GM19397 (cell line): Measurements from ENCODE around the gene RBFA.
"Not testable (repeated sequence)": the region's sequence is repeated elsewhere in the genome, so short reads cannot be mapped to it uniquely, and the experiment has no call there.

Source experiments
- ATAC-seq: cut with Tn5 transposase; IDR thresholded peaks from one replicate; pipeline ENCODE4 v1.9.1; 2021; ENCODE audit warnings: mild to moderate bottlenecking, moderate library complexity; ENCODE audit not compliant: unreplicated experiment

RBFA gene

GRCh38 chr18:80027719-80028118, 6.5 kb upstream of the RBFA start:
- ATAC-seq = not testable (repeated sequence)

- ATAC-seq = no peak
Observed at GRCh38 chr18:80029690-80030089, 4.5 kb upstream of the RBFA start.

- ATAC-seq = no peak
Observed at GRCh38 chr18:80033181-80034067, 810 bp upstream of the RBFA start.

GRCh38 chr18:80034852-80035406, 695 bp downstream of the RBFA start:
- no peak for ATAC-seq

GRCh38 chr18:80035997-80036396, 1.8 kb downstream of the RBFA start:
- ATAC-seq = no peak

- no peak for ATAC-seq
Observed at GRCh38 chr18:80037300-80037699, 3.1 kb downstream of the RBFA start.

GRCh38 chr18:80037869-80038630, 3.8 kb downstream of the RBFA start:
- no peak for ATAC-seq

GRCh38 chr18:80040515-80040914, 6.3 kb downstream of the RBFA start:
- ATAC-seq = no peak

- no peak for ATAC-seq
Observed at GRCh38 chr18:80041424-80041823, 7.2 kb downstream of the RBFA start.

- no peak for ATAC-seq
Observed at GRCh38 chr18:80042785-80043184, 8.6 kb downstream of the RBFA start.

- ATAC-seq = no peak
Observed at GRCh38 chr18:80044072-80044471, 9.8 kb downstream of the RBFA start.

- no peak for ATAC-seq
Observed at GRCh38 chr18:80046011-80046410, 11.8 kb downstream of the RBFA start.

- no peak for ATAC-seq
Observed at GRCh38 chr18:80046431-80046830, 12.2 kb downstream of the RBFA start.

GRCh38 chr18:80046961-80047541, 12.8 kb downstream of the RBFA start:
- no peak for ATAC-seq

GRCh38 chr18:80050797-80051196, 16.6 kb downstream of the RBFA start:
- no peak for ATAC-seq

- no peak for ATAC-seq
Observed at GRCh38 chr18:80056095-80056494, 21.9 kb downstream of the RBFA start.

GRCh38 chr18:80059945-80060344, 25.7 kb downstream of the RBFA start:
- ATAC-seq = no peak

- ATAC-seq = no peak
Observed at GRCh38 chr18:80065705-80066104, 31.5 kb downstream of the RBFA start.

GRCh38 chr18:80067321-80067720, 33.1 kb downstream of the RBFA start:
- ATAC-seq = no peak

GRCh38 chr18:80067897-80068296, 33.7 kb downstream of the RBFA start:
- ATAC-seq = no peak

- no peak for ATAC-seq
Observed at GRCh38 chr18:80068571-80069272, 34.5 kb downstream of the RBFA start.
